ENCODE data around the gene PROP1. TPM values are rescaled to one million over a fixed set of nuclear protein-coding genes. Genes with fewer than 3 reads are reported as not detected.
A peak's percentile ranks its signal among the peaks of the same experiment; 100 is the strongest.

The PROP1 gene
- polyA plus RNA-seq, 3 donors = not detected

GRCh38 chr5:177988989-177989625, 6.9 kb downstream of the PROP1 start:
- Histone ChIP-seq H3K4me2 (replicated peaks; ENCODE audit: extremely low read depth, low read length, poor library complexity, severe bottlenecking) (no peak overlapping the region), H4K20me1 (ENCODE audit: insufficient read depth, low read length) (no peaks in the 10 kb centered on the region), H3K27ac (ENCODE audit: low read depth in 1 of 2, low read length in 2 of 2) (no peak overlapping the region), H3K9me3 (replicated peaks in 1 of 2; ENCODE audit: control insufficient read depth in 1 of 2, insufficient read depth in 1 of 2, low read length in 2 of 2) (peaks cover 0 to 3% of the 10 kb centered on the region in 2 donors), H3K27me3 (ENCODE audit: control insufficient read depth in 2 of 2, insufficient read depth in 2 of 2, low read length in 2 of 2) (peaks cover 13 to 31% of the 10 kb centered on the region in 2 donors), H3K36me3 (replicated peaks in 1 of 2; ENCODE audit: control insufficient read depth in 1 of 2, insufficient read depth in 2 of 2, low read length in 2 of 2) (no peaks in the 10 kb centered on the region), H3K4me3 (replicated peaks in 1 of 3; ENCODE audit: low read depth in 2 of 3, low read length in 3 of 3) (no peak overlapping the region), H2AFZ (ENCODE audit: insufficient read depth, low read depth, low read length, poor library complexity, severe bottlenecking) (no peak overlapping the region), H3K79me2 (ENCODE audit: insufficient read depth, low read length) (no peaks in the 10 kb centered on the region), H3K4me1 (ENCODE audit: control insufficient read depth in 1 of 2, insufficient read depth in 2 of 2, low read length in 2 of 2) (no peaks in the 10 kb centered on the region), H3K9ac (ENCODE audit: insufficient read depth, low read length, poor library complexity, severe bottlenecking) (no peak overlapping the region)
- Mint-ChIP-seq H3K4me1 (no peaks in the 10 kb centered on the region), H3K36me3 (no peaks in the 10 kb centered on the region), H3K27me3 (ENCODE audit: low read depth in 3 of 3) (peaks cover 39 to 59% (median 46%) of the 10 kb centered on the region in 3 donors), H3K27ac (peak overlapping the region in 1 of 7 donors; percentile 72), H3K9me3 (peaks cover 0 to 10% (median 0%) of the 10 kb centered on the region in 7 donors), H3K4me3 (no peak overlapping the region)
- no peak for TF ChIP-seq CTCF (IDR thresholded peaks at IDR 0.05)
- intact Hi-C loops (cut with micrococcal nuclease) = no loop called here
- 88% methylated on average over 2 of the region's 11 CpGs for WGBS (ENCODE audit: insufficient coverage)
- no peak for DNase-seq

GRCh38 chr5:177987326-177987725, 8.7 kb downstream of the PROP1 start:
- H3K4me3 ChIP-seq (replicated peaks in 1 of 3; ENCODE audit: low read depth in 2 of 3, low read length in 3 of 3) = no peak overlapping the region
- intact Hi-C loops (cut with micrococcal nuclease) = no loop called here
- DNase-seq = no peak
- H3K4me2 ChIP-seq (replicated peaks; ENCODE audit: extremely low read depth, low read length, poor library complexity, severe bottlenecking) = no peak overlapping the region
- H3K27ac Mint-ChIP-seq = peak overlapping the region in 1 of 7 donors; percentile 81
- H3K79me2 ChIP-seq (ENCODE audit: insufficient read depth, low read length) = no peaks in the 10 kb centered on the region
- H3K27me3 Mint-ChIP-seq (ENCODE audit: low read depth in 3 of 3) = peaks cover 49 to 74% (median 64%) of the 10 kb centered on the region in 3 donors
- no peaks in the 10 kb centered on the region for H3K36me3 ChIP-seq (replicated peaks in 1 of 2; ENCODE audit: control insufficient read depth in 1 of 2, insufficient read depth in 2 of 2, low read length in 2 of 2)
- H3K4me1 Mint-ChIP-seq = no peaks in the 10 kb centered on the region
- H3K9me3 ChIP-seq (replicated peaks in 1 of 2; ENCODE audit: control insufficient read depth in 1 of 2, insufficient read depth in 1 of 2, low read length in 2 of 2) = peaks cover 0 to 7% of the 10 kb centered on the region in 2 donors
- H3K9ac ChIP-seq (ENCODE audit: insufficient read depth, low read length, poor library complexity, severe bottlenecking) = no peak overlapping the region
- H3K27ac ChIP-seq (ENCODE audit: low read depth in 1 of 2, low read length in 2 of 2) = no peak overlapping the region
- peak overlapping the region in 1 of 2 donors; percentile 12 for H3K4me3 Mint-ChIP-seq
- no peaks in the 10 kb centered on the region for H3K36me3 Mint-ChIP-seq
- TF ChIP-seq CTCF (IDR thresholded peaks at IDR 0.05) = no peak
- no peaks in the 10 kb centered on the region for H4K20me1 ChIP-seq (ENCODE audit: insufficient read depth, low read length)
- H2AFZ ChIP-seq (ENCODE audit: insufficient read depth, low read depth, low read length, poor library complexity, severe bottlenecking) = no peak overlapping the region
- peaks cover 0 to 14% (median 0%) of the 10 kb centered on the region in 7 donors for H3K9me3 Mint-ChIP-seq
- peaks cover 16 to 49% of the 10 kb centered on the region in 2 donors for H3K27me3 ChIP-seq (ENCODE audit: control insufficient read depth in 2 of 2, insufficient read depth in 2 of 2, low read length in 2 of 2)
- no peaks in the 10 kb centered on the region for H3K4me1 ChIP-seq (ENCODE audit: control insufficient read depth in 1 of 2, insufficient read depth in 2 of 2, low read length in 2 of 2)
- 82% methylated on average over 6 of the region's 9 CpGs for WGBS (ENCODE audit: insufficient coverage)

Measured in CD14-positive monocyte (primary cell).